HS-27A (cell line): Measurements from ENCODE around the gene CD300H.
"Not testable (repeated sequence)": the region's sequence is repeated elsewhere in the genome, so short reads cannot be mapped to it uniquely, and the experiment has no call there.

Source experiments
- DNase-seq: peaks from one replicate; pipeline ENCODE4 v3.0.0-alpha.2; 2012; ENCODE audit warnings: low read depth, missing footprints

Gene CD300H

GRCh38 chr17:74526681-74527080 is 40.6 kb downstream of the CD300H start:
- DNase-seq, result no peak

GRCh38 chr17:74525781-74526288 is 41.5 kb downstream of the CD300H start:
- no peak for DNase-seq

- DNase-seq, result no peak
Measured at GRCh38 chr17:74525465-74525725, 41.9 kb downstream of the CD300H start.

GRCh38 chr17:74524653-74525464 is 42.5 kb downstream of the CD300H start:
- DNase-seq, result no peak

GRCh38 chr17:74523308-74523707 is 44.0 kb downstream of the CD300H start:
- DNase-seq, result no peak

- DNase-seq, result no peak
Measured at GRCh38 chr17:74522381-74523105, 44.8 kb downstream of the CD300H start.

GRCh38 chr17:74521701-74522201 is 45.6 kb downstream of the CD300H start:
- no peak for DNase-seq

GRCh38 chr17:74520790-74521480 is 46.4 kb downstream of the CD300H start:
- no peak for DNase-seq

GRCh38 chr17:74520016-74520434 is 47.3 kb downstream of the CD300H start:
- no peak for DNase-seq

GRCh38 chr17:74518413-74518981 is 48.8 kb downstream of the CD300H start:
- not testable (repeated sequence) for DNase-seq

GRCh38 chr17:74516561-74517328 is 50.6 kb downstream of the CD300H start:
- no peak for DNase-seq

- DNase-seq, result no peak
Measured at GRCh38 chr17:74515941-74516340, 51.4 kb downstream of the CD300H start.

- DNase-seq, result no peak
Measured at GRCh38 chr17:74514632-74515334, 52.5 kb downstream of the CD300H start.

- DNase-seq, result no peak
Measured at GRCh38 chr17:74513987-74514631, 53.2 kb downstream of the CD300H start.

GRCh38 chr17:74512624-74513091 is 54.7 kb downstream of the CD300H start:
- no peak for DNase-seq

- DNase-seq, result no peak
Measured at GRCh38 chr17:74512036-74512435, 55.3 kb downstream of the CD300H start.
